Epithelial cell of esophagus (primary cell): ENCODE measurements around the gene CCBE1.
A peak's percentile ranks its signal among the peaks of the same experiment; 100 is the strongest.
"Not testable (repeated sequence)": the region's sequence is repeated elsewhere in the genome, so short reads cannot be mapped to it uniquely, and the experiment has no call there.

Source experiments
- DNase-seq: peaks from one replicate; pipeline ENCODE4 v3.0.0; 2010; ENCODE audit warnings: low read depth
- H3K4me3 ChIP-seq: 2 replicates; pipeline ENCODE4 v1.5.1; 2011; ENCODE audit warnings: mild to moderate bottlenecking, low read length, control low read depth
- CTCF ChIP-seq: IDR thresholded peaks from 2 replicates; pipeline ENCODE4 v1.5.1; 2011; ENCODE audit warnings: low read depth, mild to moderate bottlenecking, low read length, control low read depth, inconsistent platforms; ENCODE audit not compliant: insufficient read depth; ENCODE audit errors: missing control alignments

CCBE1 gene

GRCh38 chr18:59697236-59697932 is at the start of gene CCBE1:
Gene CCBE1 (minus strand): TSS chr18:59697423.
- peak; percentile 81 for DNase-seq
- TF ChIP-seq CTCF: peak; percentile 88
- H3K4me3 ChIP-seq: peak within 1 kb of the TSS; percentile 53

- peak; percentile 88 for DNase-seq
- TF ChIP-seq CTCF: no peak
- H3K4me3 ChIP-seq: no peak overlapping the region
Measured at GRCh38 chr18:59744271-59744721, 47.1 kb upstream of the CCBE1 start.

GRCh38 chr18:59743566-59743965 is 46.3 kb upstream of the CCBE1 start:
- no peak for TF ChIP-seq CTCF
- DNase-seq: no peak
- H3K4me3 ChIP-seq: no peak overlapping the region

- peak; percentile 32 for DNase-seq
- TF ChIP-seq CTCF: no peak
- H3K4me3 ChIP-seq: no peak overlapping the region
Measured at GRCh38 chr18:59742325-59743111, 45.3 kb upstream of the CCBE1 start.

GRCh38 chr18:59740141-59740540 is 42.9 kb upstream of the CCBE1 start:
- no peak for TF ChIP-seq CTCF
- DNase-seq: no peak
- H3K4me3 ChIP-seq: no peak overlapping the region

GRCh38 chr18:59737776-59738300 is 40.6 kb upstream of the CCBE1 start:
- no peak overlapping the region for H3K4me3 ChIP-seq
- DNase-seq: no peak
- TF ChIP-seq CTCF: no peak

GRCh38 chr18:59737335-59737734 is 40.1 kb upstream of the CCBE1 start:
- H3K4me3 ChIP-seq, DNase-seq: not testable (repeated sequence)
